Measurements from ENCODE around the gene ADAMTS17.

Gene ADAMTS17

DNA sequence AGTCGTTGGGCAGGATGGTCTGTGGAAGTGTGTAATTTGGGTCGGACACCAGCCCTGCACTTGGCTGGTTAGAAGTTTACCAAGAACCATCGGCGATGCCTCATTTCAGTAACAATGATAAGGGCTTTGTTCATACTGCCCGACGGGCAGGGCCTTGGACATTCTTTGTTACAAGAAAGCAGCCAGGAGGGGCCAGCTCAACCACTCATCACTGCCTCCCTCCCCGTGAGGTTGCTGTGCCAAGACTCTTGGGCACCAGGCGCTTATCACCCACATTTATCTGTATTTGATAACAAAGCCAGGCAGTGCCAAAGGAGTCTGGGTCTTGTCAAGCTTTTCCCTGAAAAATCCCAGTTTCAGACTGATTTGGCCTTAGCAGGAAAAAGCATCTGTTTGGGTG, 235.0 kb downstream of the ADAMTS17 start:
- TF ChIP-seq CREB1 (IDR thresholded peaks at IDR 0.05; ENCODE audit: low read depth) (no peak), NFIC (IDR thresholded peaks at IDR 0.05) (no peak), FOXM1 (IDR thresholded peaks at IDR 0.05; ENCODE audit: borderline replicate concordance, low read depth) (no peak), CEBPB (IDR thresholded peaks at IDR 0.05) (no peak), ZBTB7A (IDR thresholded peaks at IDR 0.05; ENCODE audit: low read depth) (no peak), TAF1 (IDR thresholded peaks at IDR 0.05; ENCODE audit: low read depth) (no peak), EGR1 (IDR thresholded peaks at IDR 0.05) (no peak), TCF12 (IDR thresholded peaks at IDR 0.05; ENCODE audit: low read depth) (no peak), REST (IDR thresholded peaks at IDR 0.05; ENCODE audit: low read depth) (no peak), YY1 (IDR thresholded peaks at IDR 0.05; ENCODE audit: low read depth) (no peak), TEAD4 (IDR thresholded peaks at IDR 0.05) (no peak), RAD21 (IDR thresholded peaks at IDR 0.05; ENCODE audit: low read depth) (no peak), EP300 (IDR thresholded peaks at IDR 0.05; ENCODE audit: borderline replicate concordance) (no peak)
- TF ChIP-seq, protein P1, sequence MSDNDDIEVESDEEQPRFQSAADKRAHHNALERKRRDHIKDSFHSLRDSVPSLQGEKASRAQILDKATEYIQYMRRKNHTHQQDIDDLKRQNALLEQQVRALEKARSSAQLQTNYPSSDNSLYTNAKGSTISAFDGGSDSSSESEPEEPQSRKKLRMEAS (IDR thresholded peaks at IDR 0.05): no peak
- TF ChIP-seq, protein P2, sequence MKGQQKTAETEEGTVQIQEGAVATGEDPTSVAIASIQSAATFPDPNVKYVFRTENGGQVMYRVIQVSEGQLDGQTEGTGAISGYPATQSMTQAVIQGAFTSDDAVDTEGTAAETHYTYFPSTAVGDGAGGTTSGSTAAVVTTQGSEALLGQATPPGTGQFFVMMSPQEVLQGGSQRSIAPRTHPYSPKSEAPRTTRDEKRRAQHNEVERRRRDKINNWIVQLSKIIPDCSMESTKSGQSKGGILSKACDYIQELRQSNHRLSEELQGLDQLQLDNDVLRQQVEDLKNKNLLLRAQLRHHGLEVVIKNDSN (IDR thresholded peaks at IDR 0.05): no peak

- TF ChIP-seq TEAD4 (IDR thresholded peaks at IDR 0.05) (no peak), CEBPB (IDR thresholded peaks at IDR 0.05) (no peak), FOXM1 (IDR thresholded peaks at IDR 0.05; ENCODE audit: borderline replicate concordance, low read depth) (no peak), REST (IDR thresholded peaks at IDR 0.05; ENCODE audit: low read depth) (no peak), CREB1 (IDR thresholded peaks at IDR 0.05; ENCODE audit: low read depth) (no peak), RAD21 (IDR thresholded peaks at IDR 0.05; ENCODE audit: low read depth) (no peak), ZBTB7A (IDR thresholded peaks at IDR 0.05; ENCODE audit: low read depth) (no peak)
- TF ChIP-seq, protein P2 (IDR thresholded peaks at IDR 0.05): no peak
Observed at GRCh38 chr15:100105101-100105500, 236.7 kb downstream of the ADAMTS17 start.

DNA sequence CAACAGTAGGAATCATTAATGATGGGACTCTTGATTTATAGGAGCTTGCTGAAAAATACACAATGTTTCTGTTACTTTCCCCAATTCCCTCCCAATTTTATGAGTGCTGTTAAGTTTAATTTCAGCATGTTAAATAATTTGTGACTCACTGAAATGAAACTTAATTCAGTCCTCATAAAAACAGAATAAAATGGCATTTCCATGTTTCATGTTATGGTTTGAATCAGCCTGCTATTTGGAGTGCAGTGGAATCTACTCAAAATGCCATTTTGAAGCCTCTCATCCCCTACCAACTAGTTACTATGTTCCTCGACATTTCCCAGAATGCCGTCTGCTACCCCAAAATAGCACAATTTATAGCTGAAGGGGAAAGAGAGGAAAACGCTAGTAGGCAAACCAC, 237.5 kb downstream of the ADAMTS17 start:
- no peak for TF ChIP-seq ZBTB7A (IDR thresholded peaks at IDR 0.05; ENCODE audit: low read depth)
- TF ChIP-seq YY1 (IDR thresholded peaks at IDR 0.05; ENCODE audit: low read depth): no peak
- TF ChIP-seq REST (IDR thresholded peaks at IDR 0.05; ENCODE audit: low read depth): no peak

- TF ChIP-seq FOXM1 (IDR thresholded peaks at IDR 0.05; ENCODE audit: borderline replicate concordance, low read depth): no peak
- no peak for TF ChIP-seq NFIC (IDR thresholded peaks at IDR 0.05)
- no peak for TF ChIP-seq TCF12 (IDR thresholded peaks at IDR 0.05; ENCODE audit: low read depth)
- no peak for TF ChIP-seq RAD21 (IDR thresholded peaks at IDR 0.05; ENCODE audit: low read depth)
Observed at GRCh38 chr15:100103828-100104227, 237.9 kb downstream of the ADAMTS17 start.

DNA sequence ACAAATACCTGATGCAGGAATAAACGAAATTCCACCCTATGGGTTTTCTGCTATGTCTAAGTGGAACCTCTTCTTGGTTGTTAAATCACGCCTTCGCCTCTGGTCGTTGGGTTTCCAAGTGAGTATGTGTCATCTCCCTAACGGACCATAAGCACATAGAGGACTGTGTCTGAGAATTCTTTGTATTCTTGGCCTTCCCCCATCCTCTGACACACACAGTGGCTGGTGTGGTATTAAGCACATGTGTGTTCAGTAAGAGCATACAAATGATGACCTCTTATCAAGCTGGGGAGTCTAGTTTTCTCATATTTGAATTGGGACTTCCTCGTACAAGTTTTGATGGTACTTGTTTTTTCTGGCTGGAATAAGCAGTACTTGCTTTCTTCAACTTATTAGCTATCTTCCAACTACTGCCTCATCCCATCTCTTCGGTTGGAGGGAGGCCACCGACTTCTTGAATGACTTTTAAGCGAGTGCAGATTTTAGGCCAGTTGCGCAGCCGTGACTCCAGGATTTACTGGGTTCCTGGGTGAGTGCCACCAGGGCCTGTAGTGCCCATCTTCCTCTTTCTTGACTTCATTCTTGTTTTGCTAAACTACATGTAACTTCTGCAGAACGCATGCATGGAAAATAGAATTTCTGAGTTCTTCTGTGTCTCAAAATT, 240.2 kb downstream of the ADAMTS17 start:
- TF ChIP-seq ZBTB7A (IDR thresholded peaks at IDR 0.05; ENCODE audit: low read depth) (no peak), FOXM1 (IDR thresholded peaks at IDR 0.05; ENCODE audit: borderline replicate concordance, low read depth) (no peak), CREB1 (IDR thresholded peaks at IDR 0.05; ENCODE audit: low read depth) (no peak), EGR1 (IDR thresholded peaks at IDR 0.05) (no peak), NFIC (IDR thresholded peaks at IDR 0.05) (no peak), TCF12 (IDR thresholded peaks at IDR 0.05; ENCODE audit: low read depth) (no peak), TEAD4 (IDR thresholded peaks at IDR 0.05) (no peak), REST (IDR thresholded peaks at IDR 0.05; ENCODE audit: low read depth) (no peak), CEBPB (IDR thresholded peaks at IDR 0.05) (no peak), EP300 (IDR thresholded peaks at IDR 0.05; ENCODE audit: borderline replicate concordance) (no peak), YY1 (IDR thresholded peaks at IDR 0.05; ENCODE audit: low read depth) (no peak)
- TF ChIP-seq, protein P2 (IDR thresholded peaks at IDR 0.05): no peak
- TF ChIP-seq, protein P1 (IDR thresholded peaks at IDR 0.05): no peak

Data from Ishikawa (cell line).